SK-N-SH treated with all-trans-retinoic acid at 6 μM for 48 hours (cell line): ENCODE results near the gene MED7.

Experiments used
- ATAC-seq: fragments of 200-7000 bp; cut with Tn5 transposase; 3 replicates; pipeline ENCODE4 v1.9.1; 2020; ENCODE audit warnings: mild to moderate bottlenecking, moderate library complexity
- ARNTL ChIP-seq: fragments of 450-650 bp; formaldehyde crosslinking; IDR thresholded peaks from 2 replicates; pipeline ENCODE4 v1.5.0; 2020; ENCODE audit warnings: low read depth, mild to moderate bottlenecking, moderate library complexity, borderline replicate concordance
- BACH2 ChIP-seq: fragments of 250-450 bp; sonication (Bioruptor Pico); IDR thresholded peaks from 2 replicates; pipeline ENCODE4 v1.9.0; 2021; ENCODE audit warnings: mild to moderate bottlenecking, borderline replicate concordance
- CREB5 ChIP-seq: fragments of 250-450 bp; sonication (Bioruptor Pico); IDR thresholded peaks from 2 replicates; pipeline ENCODE4 v1.5.1; 2020; ENCODE audit warnings: low read depth, mild to moderate bottlenecking, moderate library complexity
- CSDC2 ChIP-seq: fragments of 250-450 bp; sonication (Bioruptor Pico); IDR thresholded peaks from 2 replicates; pipeline ENCODE4 v1.5.0; 2020; ENCODE audit warnings: mild to moderate bottlenecking, moderate library complexity
- CSRNP3 ChIP-seq: fragments of 250-450 bp; sonication (Bioruptor Pico); IDR thresholded peaks from 2 replicates; pipeline ENCODE4 v1.5.1; 2021; ENCODE audit warnings: mild to moderate bottlenecking, moderate library complexity
- ESRRG ChIP-seq: fragments of 250-450 bp; sonication (Bioruptor Pico); IDR thresholded peaks from 2 replicates; pipeline ENCODE4 v1.6.1; 2021; ENCODE audit warnings: mild to moderate bottlenecking
- GLIS3 ChIP-seq: fragments of 250-450 bp; sonication (Bioruptor Pico); IDR thresholded peaks from 2 replicates; pipeline ENCODE4 v1.5.0; 2020; ENCODE audit warnings: mild to moderate bottlenecking, moderate library complexity
- OSR1 ChIP-seq: fragments of 250-450 bp; sonication (Bioruptor Pico); IDR thresholded peaks from 2 replicates; pipeline ENCODE4 v1.8.0; 2022; ENCODE audit warnings: moderate library complexity, mild to moderate bottlenecking, inconsistent platforms
- PATZ1 ChIP-seq: fragments of 250-450 bp; sonication (Bioruptor Pico); IDR thresholded peaks from 2 replicates; pipeline ENCODE4 v1.8.0; 2020; ENCODE audit warnings: mild to moderate bottlenecking, moderate library complexity, borderline replicate concordance
- POU6F1 ChIP-seq: fragments of 250-450 bp; sonication (Bioruptor Pico); IDR thresholded peaks from 2 replicates; pipeline ENCODE4 v1.8.0; 2021; ENCODE audit warnings: low read depth, mild to moderate bottlenecking, moderate library complexity, borderline replicate concordance
- PPARA ChIP-seq: fragments of 250-450 bp; sonication (Bioruptor Pico); IDR thresholded peaks from 2 replicates; pipeline ENCODE4 v1.5.0; 2020; ENCODE audit warnings: mild to moderate bottlenecking, borderline replicate concordance
- RARB ChIP-seq: fragments of 250-450 bp; sonication (Bioruptor Pico); IDR thresholded peaks from 2 replicates; pipeline ENCODE4 v1.8.0; 2021; ENCODE audit warnings: mild to moderate bottlenecking, moderate library complexity
- SNAI2 ChIP-seq: fragments of 250-450 bp; sonication (Bioruptor Pico); IDR thresholded peaks from 2 replicates; pipeline ENCODE4 v1.5.0; 2020; ENCODE audit warnings: mild to moderate bottlenecking, moderate library complexity
- TCF4 ChIP-seq: fragments of 250-450 bp; sonication (Bioruptor Pico); IDR thresholded peaks from 2 replicates; pipeline ENCODE4 v1.8.0; 2021; ENCODE audit warnings: mild to moderate bottlenecking, moderate library complexity, borderline replicate concordance
- TOX ChIP-seq: fragments of 250-450 bp; sonication (Bioruptor Pico); IDR thresholded peaks from 2 replicates; pipeline ENCODE4 v1.8.0; 2021; ENCODE audit warnings: mild to moderate bottlenecking, moderate library complexity, borderline replicate concordance
- TSHZ2 ChIP-seq: fragments of 250-450 bp; sonication (Bioruptor Pico); IDR thresholded peaks from 2 replicates; pipeline ENCODE4 v1.5.0; 2020; ENCODE audit warnings: mild to moderate bottlenecking, moderate library complexity
- ZC3H10 ChIP-seq: fragments of 250-450 bp; sonication (Bioruptor Pico); IDR thresholded peaks from 2 replicates; pipeline ENCODE4 v1.5.1; 2021; ENCODE audit warnings: mild to moderate bottlenecking, moderate library complexity
- ZFP3 ChIP-seq: fragments of 250-450 bp; sonication (Bioruptor Pico); IDR thresholded peaks from 2 replicates; pipeline ENCODE4 v1.5.0; 2020; ENCODE audit warnings: mild to moderate bottlenecking, moderate library complexity
- ZFP30 ChIP-seq: fragments of 450-650 bp; formaldehyde crosslinking; IDR thresholded peaks from 2 replicates; pipeline ENCODE4 v1.5.0; 2022; ENCODE audit warnings: mild to moderate bottlenecking, moderate library complexity
- ZNF565 ChIP-seq: fragments of 450-650 bp; formaldehyde crosslinking; conservative IDR thresholded peaks from 2 replicates; pipeline ENCODE4 v1.5.0; 2020; ENCODE audit warnings: low read depth, mild to moderate bottlenecking, moderate library complexity
- ZNF70 ChIP-seq: fragments of 450-650 bp; formaldehyde crosslinking; IDR thresholded peaks from 2 replicates; pipeline ENCODE4 v1.5.0; 2020; ENCODE audit warnings: mild to moderate bottlenecking, moderate library complexity
- ZNF8 ChIP-seq: fragments of 450-650 bp; formaldehyde crosslinking; IDR thresholded peaks from 2 replicates; pipeline ENCODE4 v1.5.0; 2020; ENCODE audit warnings: mild to moderate bottlenecking, moderate library complexity

The MED7 gene

GRCh38 chr5:157162919-157163510, 20.4 kb upstream of the MED7 start:
- no peak for TF ChIP-seq RARB (CRISPR knock-in tag)
- ATAC-seq: no peak

GRCh38 chr5:157161996-157162395, 19.3 kb upstream of the MED7 start:
- no peak for TF ChIP-seq RARB (CRISPR knock-in tag)
- no peak for ATAC-seq

- no peak for ATAC-seq
- TF ChIP-seq ESRRG (CRISPR knock-in tag) (no peak), ZC3H10 (CRISPR knock-in tag) (no peak), TSHZ2 (CRISPR knock-in tag) (no peak), POU6F1 (CRISPR knock-in tag) (no peak), TOX (CRISPR knock-in tag) (no peak), OSR1 (CRISPR knock-in tag) (no peak), ZNF70 (no peak), PATZ1 (CRISPR knock-in tag) (no peak), BACH2 (CRISPR knock-in tag) (no peak), ARNTL (CRISPR knock-in tag) (no peak), CSRNP3 (CRISPR knock-in tag) (no peak), CREB5 (CRISPR knock-in tag) (no peak)
These were observed 17.3 kb upstream of the MED7 start for GRCh38 chr5:157160001-157160400.

- ATAC-seq: no peak
- TF ChIP-seq ZNF8 (no peak), POU6F1 (CRISPR knock-in tag) (no peak), ZNF565 (no peak), SNAI2 (CRISPR knock-in tag) (no peak), ZNF70 (no peak), CSDC2 (CRISPR knock-in tag) (no peak), ZFP30 (CRISPR knock-in tag) (no peak), PPARA (CRISPR knock-in tag) (no peak), GLIS3 (CRISPR knock-in tag) (no peak), ZFP3 (CRISPR knock-in tag) (no peak), TCF4 (CRISPR knock-in tag) (no peak), PATZ1 (CRISPR knock-in tag) (no peak), RARB (CRISPR knock-in tag) (no peak)
- TF ChIP-seq, all 23 proteins: peak for 0
These were observed 16.6 kb upstream of the MED7 start for GRCh38 chr5:157159209-157159751.
